ENCODE results near the gene BPIFB3.

Gene BPIFB3

GRCh38 chr20:33015700-33016580 is 37.8 kb upstream of the BPIFB3 start:
- DNase-seq (ENCODE audit: low read depth in 2 of 2, low spot score in 1 of 2): no peak

DNA sequence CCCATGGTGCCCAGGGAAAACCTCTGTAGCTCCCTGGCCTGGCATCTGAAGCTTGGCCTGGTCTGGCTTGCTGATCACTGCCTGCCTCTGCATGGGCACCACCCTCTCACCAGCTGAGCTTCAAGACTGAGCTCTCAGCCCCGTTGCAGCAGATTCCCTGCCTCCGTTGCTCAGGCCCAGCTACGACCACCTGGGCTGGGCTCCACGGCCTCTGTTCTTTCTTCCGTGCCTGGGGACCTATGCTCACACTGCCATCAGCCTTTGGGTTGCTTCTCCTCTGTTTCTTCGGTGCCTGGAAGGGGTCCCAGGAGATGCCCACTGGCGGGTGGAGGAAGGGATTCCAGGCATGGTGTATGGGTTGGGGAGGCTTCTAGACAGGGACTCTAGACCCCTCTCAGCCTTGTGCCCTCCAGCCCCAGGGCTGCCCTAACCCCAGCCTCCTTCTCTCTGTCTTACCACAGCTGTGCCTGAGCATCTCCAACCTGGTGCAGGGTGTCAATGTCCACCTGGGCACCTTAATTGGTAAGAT is 37.1 kb upstream of the BPIFB3 start:
- no peak for DNase-seq (ENCODE audit: low read depth in 2 of 2, low spot score in 1 of 2)

DNA sequence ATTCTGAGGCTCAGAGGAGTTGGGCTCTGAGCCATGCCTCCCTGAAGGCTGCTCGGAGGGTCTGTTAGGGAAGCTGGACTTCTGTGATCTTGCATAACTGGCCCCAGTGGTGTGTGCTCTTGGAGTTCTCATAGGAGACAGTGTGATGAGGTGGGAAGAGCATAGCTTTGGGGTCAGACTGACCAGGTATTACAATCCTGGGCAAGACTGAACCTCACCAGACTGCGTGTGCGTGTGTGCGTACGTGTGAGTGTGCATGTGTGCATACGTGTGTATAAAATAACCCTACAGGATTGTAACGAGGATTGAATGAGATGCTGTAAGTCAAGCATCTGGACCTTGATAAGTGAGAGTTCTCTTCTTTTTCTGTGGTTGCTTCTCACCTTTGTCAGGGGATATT is 36.2 kb upstream of the BPIFB3 start:
- no peak for DNase-seq (ENCODE audit: low read depth in 2 of 2, low spot score in 1 of 2)

DNA sequence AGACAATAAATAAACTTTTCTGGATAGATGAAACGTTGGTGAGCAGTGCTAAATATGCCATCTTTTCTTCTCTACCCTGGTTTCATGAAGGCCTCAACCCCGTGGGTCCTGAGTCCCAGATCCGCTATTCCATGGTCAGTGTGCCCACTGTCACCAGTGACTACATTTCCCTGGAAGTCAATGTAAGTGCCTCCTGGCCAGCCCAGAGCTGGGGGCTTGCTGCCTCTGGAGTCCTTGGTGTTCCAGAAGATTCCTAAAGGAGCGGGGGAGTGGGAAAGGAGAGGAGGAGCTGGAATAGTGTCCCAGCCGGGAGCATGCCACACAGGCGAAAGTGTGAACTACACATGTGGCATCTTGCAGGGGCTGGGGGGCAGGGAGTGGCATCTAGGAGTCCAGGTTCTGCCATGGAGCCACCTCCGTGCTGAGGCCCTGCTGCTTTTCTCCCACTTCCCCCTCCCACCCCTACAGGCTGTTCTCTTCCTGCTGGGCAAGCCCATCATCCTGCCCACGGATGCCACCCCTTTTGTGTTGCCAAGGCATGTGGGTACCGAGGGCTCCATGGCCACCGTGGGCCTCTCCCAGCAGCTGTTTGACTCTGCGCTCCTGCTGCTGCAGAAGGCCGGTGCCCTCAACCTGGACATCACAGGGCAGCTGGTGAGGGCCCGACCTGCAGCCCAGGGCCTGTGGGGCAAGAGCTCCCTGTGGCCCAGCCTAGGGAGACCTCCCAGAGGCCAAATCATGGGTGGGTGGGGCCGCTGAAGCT is 35.4 kb upstream of the BPIFB3 start:
- no peak for DNase-seq (ENCODE audit: low read depth in 2 of 2, low spot score in 1 of 2)

GRCh38 chr20:33019465-33020277 is 34.0 kb upstream of the BPIFB3 start:
- DNase-seq (ENCODE audit: low read depth in 2 of 2, low spot score in 1 of 2): no peak

- DNase-seq (ENCODE audit: low read depth in 2 of 2, low spot score in 1 of 2): no peak
These were observed 33.2 kb upstream of the BPIFB3 start for GRCh38 chr20:33020278-33021161.

DNA sequence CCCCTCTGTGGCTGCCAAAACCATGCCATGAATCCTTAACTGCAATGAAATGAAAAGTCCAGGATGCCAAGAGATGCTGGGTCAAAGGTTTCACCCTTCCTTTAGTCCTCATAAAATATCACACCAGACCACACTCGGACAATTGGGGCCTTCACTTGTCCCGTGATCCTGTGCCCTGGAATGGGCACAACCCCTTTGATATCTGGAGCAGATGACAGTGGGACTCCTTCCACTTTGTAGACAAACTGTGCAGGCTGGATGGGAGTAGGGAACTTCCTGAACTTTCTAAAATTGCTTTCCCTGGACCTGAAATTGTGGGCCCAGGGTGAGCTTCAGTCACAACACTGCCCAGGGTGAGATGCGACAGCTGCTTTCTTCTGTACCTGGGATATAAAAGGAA is 31.8 kb upstream of the BPIFB3 start:
- no peak for DNase-seq (ENCODE audit: low read depth in 2 of 2, low spot score in 1 of 2)

GRCh38 chr20:33022289-33022688 is 31.4 kb upstream of the BPIFB3 start:
- DNase-seq (ENCODE audit: low read depth in 2 of 2, low spot score in 1 of 2): no peak

DNA sequence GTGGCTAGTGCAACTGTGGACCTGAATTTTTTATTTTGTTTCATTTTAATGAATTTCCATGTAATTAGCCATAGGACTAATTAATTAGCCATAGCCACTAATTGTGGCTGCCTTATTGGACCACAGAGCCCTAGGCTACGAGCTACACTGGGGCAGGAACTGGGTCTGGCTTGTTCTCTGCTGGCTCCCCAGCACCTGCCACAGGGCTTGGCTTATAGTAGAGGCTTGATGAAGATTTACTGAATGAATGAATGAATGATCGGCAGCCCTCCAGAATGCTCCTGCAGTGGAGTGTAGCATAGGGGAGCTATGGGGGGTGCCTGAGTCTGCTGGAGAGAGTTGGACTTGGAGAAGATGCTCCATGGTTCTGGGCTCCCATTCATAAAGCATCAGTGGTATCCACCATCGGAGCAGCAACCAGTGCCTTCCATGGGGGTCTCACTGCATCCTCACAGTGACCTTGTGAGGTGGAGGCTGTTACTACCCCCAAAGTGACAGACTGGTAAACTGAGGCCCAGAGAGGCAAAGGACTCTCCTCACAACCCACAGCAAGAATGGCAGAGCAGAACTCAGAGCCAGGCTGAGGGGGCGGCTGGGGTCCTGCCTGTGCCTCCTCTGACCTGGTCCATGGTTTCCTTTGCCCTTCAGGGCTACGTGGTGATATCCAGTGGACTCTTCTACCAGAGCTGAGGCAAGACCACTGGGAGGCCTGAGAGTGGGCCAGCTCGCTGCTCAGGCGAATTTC is 30.8 kb upstream of the BPIFB3 start:
- DNase-seq (ENCODE audit: low read depth in 2 of 2, low spot score in 1 of 2): no peak

- no peak for DNase-seq (ENCODE audit: low read depth in 2 of 2, low spot score in 1 of 2)
These were observed 30.1 kb upstream of the BPIFB3 start for GRCh38 chr20:33023439-33024242.

DNA sequence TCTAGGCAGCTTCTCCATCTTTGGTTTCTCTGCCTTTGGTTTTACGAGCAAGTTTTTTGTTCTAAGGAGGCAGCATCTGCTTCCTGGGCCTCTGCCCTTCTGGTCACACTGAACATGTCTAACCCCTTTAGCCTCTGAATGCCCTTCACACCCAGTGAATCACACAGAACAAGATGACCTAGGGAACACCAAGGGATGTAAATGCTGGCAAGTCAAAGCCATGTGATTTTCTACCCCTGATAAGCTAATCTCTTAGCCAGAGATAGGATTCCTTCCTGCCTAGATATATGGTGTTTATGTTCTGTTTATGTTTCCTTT is 29.5 kb upstream of the BPIFB3 start:
- no peak for DNase-seq (ENCODE audit: low read depth in 2 of 2, low spot score in 1 of 2)

GRCh38 chr20:33024609-33025317 is 28.9 kb upstream of the BPIFB3 start:
- no peak for DNase-seq (ENCODE audit: low read depth in 2 of 2, low spot score in 1 of 2)

- DNase-seq (ENCODE audit: low read depth in 2 of 2, low spot score in 1 of 2): no peak
These were observed 28.3 kb upstream of the BPIFB3 start for GRCh38 chr20:33025318-33025876.

GRCh38 chr20:33026072-33026778 is 27.5 kb upstream of the BPIFB3 start:
- DNase-seq (ENCODE audit: low read depth in 2 of 2, low spot score in 1 of 2): no peak

- no peak for DNase-seq (ENCODE audit: low read depth in 2 of 2, low spot score in 1 of 2)
These were observed 26.6 kb upstream of the BPIFB3 start for GRCh38 chr20:33026779-33027759.

Data from stimulated activated CD8-positive, alpha-beta memory T cell treated with anti-CD3 and anti-CD28 coated beads, Interleukin-4, amount 100 ng/mL, for 4 hours (primary cell).